GM23248 (cell line): Measurements from ENCODE around the gene SERINC2.

Experiments
- EZH2 ChIP-seq: fragments of 200-600 bp; sonication (generic); IDR thresholded peaks from 2 replicates; pipeline ENCODE4 v1.6.1; 2018; ENCODE audit warnings: antibody characterized with exemption, mild to moderate bottlenecking; ENCODE audit not compliant: insufficient read depth, poor library complexity, severe bottlenecking
- EZH2phosphoT487 ChIP-seq: fragments of 200-600 bp; sonication (generic); IDR thresholded peaks from 2 replicates; pipeline ENCODE4 v1.6.1; 2018; ENCODE audit warnings: antibody characterized with exemption, moderate library complexity, mild to moderate bottlenecking, low read depth; ENCODE audit not compliant: insufficient read depth

DNA sequence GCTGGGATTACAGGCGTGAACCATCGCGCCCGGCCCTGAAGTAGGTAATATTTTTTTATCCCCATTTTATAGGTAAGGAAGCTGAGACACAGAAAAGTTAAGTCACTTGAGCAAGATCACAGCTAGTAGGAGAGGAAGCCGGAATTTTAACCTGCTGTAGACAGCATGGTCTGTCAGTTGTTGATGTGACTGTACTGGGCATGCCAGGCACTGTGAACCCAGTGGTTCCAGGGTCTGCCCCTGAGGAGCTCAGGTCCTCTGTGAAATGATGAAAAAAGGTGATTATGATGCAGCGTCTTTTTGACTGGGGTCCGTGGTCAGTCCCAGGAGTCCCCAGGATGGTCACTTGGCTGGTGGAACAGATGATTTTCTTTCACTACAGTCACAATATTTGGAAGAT is 23.4 kb upstream of the SERINC2 start:
- TF ChIP-seq EZH2 (no peak), EZH2phosphoT487 (no peak)
